KMS-11 (cell line): ENCODE results near the gene NLRX1.
A peak's percentile ranks its signal among the peaks of the same experiment; 100 is the strongest.

ENCODE experiments used
- H2AFZ ChIP-seq: fragments of 200-600 bp; sonication (generic); 2 replicates; pipeline ENCODE4 v1.6.1; 2016; ENCODE audit warnings: antibody characterized with exemption, mixed run types, low read depth
- H3K27ac ChIP-seq: fragments of 200-600 bp; sonication (generic); 2 replicates; pipeline ENCODE4 v1.6.1; 2016; ENCODE audit warnings: mild to moderate bottlenecking, mixed run types
- H3K27me3 ChIP-seq: fragments of 200-600 bp; sonication (generic); 2 replicates; pipeline ENCODE4 v1.6.1; 2017; ENCODE audit warnings: mild to moderate bottlenecking, low read depth, mixed run types, moderate library complexity; ENCODE audit not compliant: insufficient read depth
- H3K36me3 ChIP-seq: fragments of 200-600 bp; sonication (generic); 2 replicates; pipeline ENCODE4 v1.6.1; 2017; ENCODE audit warnings: mild to moderate bottlenecking, mixed run types; ENCODE audit not compliant: insufficient read depth
- H3K4me1 ChIP-seq: fragments of 200-600 bp; sonication (generic); 2 replicates; pipeline ENCODE4 v1.6.1; 2016; ENCODE audit warnings: mild to moderate bottlenecking, low read depth, mixed run types; ENCODE audit not compliant: poor library complexity, severe bottlenecking
- H3K4me2 ChIP-seq: fragments of 200-600 bp; sonication (generic); 2 replicates; pipeline ENCODE4 v1.7.0; 2016; ENCODE audit warnings: mild to moderate bottlenecking, mixed run types
- H3K4me3 ChIP-seq: fragments of 200-600 bp; sonication (generic); IDR thresholded peaks from 2 replicates; pipeline ENCODE4 v1.6.1; 2017; ENCODE audit warnings: low read depth, low read length, mixed read lengths; ENCODE audit not compliant: insufficient read depth
- H3K79me2 ChIP-seq: fragments of 200-600 bp; sonication (generic); 2 replicates; pipeline ENCODE4 v1.6.1; 2016; ENCODE audit warnings: low read depth, mixed run types; ENCODE audit not compliant: insufficient read depth
- H3K9ac ChIP-seq: fragments of 200-600 bp; sonication (generic); 2 replicates; pipeline ENCODE4 v1.6.1; 2016; ENCODE audit warnings: mild to moderate bottlenecking, mixed run types
- H4K20me1 ChIP-seq: fragments of 200-600 bp; sonication (generic); 2 replicates; pipeline ENCODE4 v1.6.1; 2016; ENCODE audit warnings: mild to moderate bottlenecking, mixed run types; ENCODE audit not compliant: insufficient read depth
- TF ChIP-seq, protein P1 (sequence below): fragments of 200-600 bp; sonication (generic); conservative IDR thresholded peaks from 2 replicates; pipeline ENCODE4 v1.6.1; 2017; ENCODE audit warnings: low read depth, mild to moderate bottlenecking, antibody characterized with exemption, low read length, moderate library complexity, mixed read lengths

Gene NLRX1

DNA sequence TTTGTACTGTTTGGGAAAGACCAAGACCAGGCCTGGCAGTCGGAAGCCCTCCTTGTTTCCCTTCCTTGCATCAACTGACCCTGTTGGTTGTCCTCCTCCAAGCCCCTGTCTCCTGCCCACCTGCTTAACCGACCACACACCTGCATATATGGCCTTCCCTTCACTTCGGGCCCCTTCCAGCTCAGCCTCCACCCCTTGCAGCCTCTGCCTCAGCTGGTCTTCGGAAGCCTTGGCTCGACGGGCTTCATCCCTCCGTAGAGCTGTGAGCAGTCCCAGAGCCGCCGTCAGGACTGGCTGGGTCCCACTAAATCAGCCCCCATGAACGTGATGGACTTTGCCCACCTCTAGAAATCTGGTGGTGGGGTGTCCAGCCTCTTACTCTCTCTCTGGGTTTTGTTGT lies 25.1 kb downstream of the NLRX1 start:
- H3K4me2 ChIP-seq, result no peak overlapping the region
- no peaks in the 10 kb centered on the region for H3K79me2 ChIP-seq
- H2AFZ ChIP-seq, result no peak overlapping the region
- H4K20me1 ChIP-seq, result no peaks in the 10 kb centered on the region
- no peak overlapping the region for H3K9ac ChIP-seq
- TF ChIP-seq, protein P1, sequence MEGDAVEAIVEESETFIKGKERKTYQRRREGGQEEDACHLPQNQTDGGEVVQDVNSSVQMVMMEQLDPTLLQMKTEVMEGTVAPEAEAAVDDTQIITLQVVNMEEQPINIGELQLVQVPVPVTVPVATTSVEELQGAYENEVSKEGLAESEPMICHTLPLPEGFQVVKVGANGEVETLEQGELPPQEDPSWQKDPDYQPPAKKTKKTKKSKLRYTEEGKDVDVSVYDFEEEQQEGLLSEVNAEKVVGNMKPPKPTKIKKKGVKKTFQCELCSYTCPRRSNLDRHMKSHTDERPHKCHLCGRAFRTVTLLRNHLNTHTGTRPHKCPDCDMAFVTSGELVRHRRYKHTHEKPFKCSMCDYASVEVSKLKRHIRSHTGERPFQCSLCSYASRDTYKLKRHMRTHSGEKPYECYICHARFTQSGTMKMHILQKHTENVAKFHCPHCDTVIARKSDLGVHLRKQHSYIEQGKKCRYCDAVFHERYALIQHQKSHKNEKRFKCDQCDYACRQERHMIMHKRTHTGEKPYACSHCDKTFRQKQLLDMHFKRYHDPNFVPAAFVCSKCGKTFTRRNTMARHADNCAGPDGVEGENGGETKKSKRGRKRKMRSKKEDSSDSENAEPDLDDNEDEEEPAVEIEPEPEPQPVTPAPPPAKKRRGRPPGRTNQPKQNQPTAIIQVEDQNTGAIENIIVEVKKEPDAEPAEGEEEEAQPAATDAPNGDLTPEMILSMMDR, result no peak
- no peak overlapping the region for H3K27ac ChIP-seq
- H3K4me1 ChIP-seq, result peaks cover 4% of the 10 kb centered on the region
- no peak overlapping the region for H3K4me3 ChIP-seq
- H3K27me3 ChIP-seq, result no peaks in the 10 kb centered on the region
- H3K36me3 ChIP-seq, result no peaks in the 10 kb centered on the region

DNA sequence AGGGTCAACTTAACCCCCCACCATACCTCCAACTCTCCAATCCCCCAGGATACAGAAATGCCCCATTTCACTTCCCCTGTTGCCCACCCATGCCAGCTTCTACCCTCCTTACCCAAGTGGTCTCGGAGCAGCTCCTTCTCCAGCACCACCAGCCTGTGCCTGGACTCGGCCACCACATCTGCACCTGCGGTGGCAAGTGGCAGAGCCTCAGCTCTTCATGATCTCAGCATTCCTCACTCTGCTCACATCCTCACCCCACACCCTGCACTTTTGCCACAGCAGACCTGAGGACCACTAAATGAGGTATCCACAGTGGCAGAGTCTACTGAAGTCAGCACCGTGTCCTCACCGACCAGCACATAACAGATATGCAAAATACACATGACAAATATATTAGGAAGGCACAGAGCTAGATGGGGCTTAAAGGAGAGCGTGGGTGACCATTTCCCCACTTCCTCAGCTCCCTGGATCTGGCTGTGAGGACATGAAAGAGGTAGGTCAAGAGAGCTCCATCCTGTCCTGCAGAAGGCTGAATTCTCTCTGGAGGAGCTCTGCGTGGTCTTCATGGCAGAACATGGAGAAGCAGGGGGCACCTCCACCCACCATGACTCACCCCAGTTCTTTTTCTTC lies 26.4 kb downstream of the NLRX1 start:
- H3K4me1 ChIP-seq, result peaks cover 4% of the 10 kb centered on the region
- H3K79me2 ChIP-seq, result no peaks in the 10 kb centered on the region
- no peak overlapping the region for H3K27ac ChIP-seq
- H3K4me2 ChIP-seq, result no peak overlapping the region
- H3K27me3 ChIP-seq, result no peaks in the 10 kb centered on the region
- H3K4me3 ChIP-seq, result no peak overlapping the region
- H2AFZ ChIP-seq, result no peak overlapping the region
- TF ChIP-seq, protein P1, result no peak
- no peaks in the 10 kb centered on the region for H3K36me3 ChIP-seq
- no peak overlapping the region for H3K9ac ChIP-seq
- no peaks in the 10 kb centered on the region for H4K20me1 ChIP-seq

DNA sequence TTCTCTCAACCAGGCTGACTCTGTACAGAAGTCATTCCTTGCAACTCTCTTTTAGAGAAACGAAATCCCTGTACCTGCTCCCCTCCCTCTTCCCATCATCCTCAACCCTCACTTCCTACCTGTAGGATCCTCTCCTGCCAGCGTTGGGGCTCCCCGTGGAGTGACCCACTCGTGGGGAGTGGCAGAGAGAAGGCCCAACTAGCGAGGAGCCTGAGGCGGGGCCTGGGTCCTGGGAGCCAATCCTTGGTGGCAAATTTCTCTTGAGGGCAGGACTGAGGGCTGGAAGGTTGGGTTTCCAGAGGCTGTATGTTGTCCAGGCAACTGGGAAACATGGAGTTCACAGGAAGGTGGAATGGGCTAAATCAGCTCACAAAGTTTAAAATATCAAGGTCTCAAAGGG lies 27.2 kb downstream of the NLRX1 start:
- TF ChIP-seq, protein P1, result no peak
- Histone ChIP-seq H3K4me2 (no peak overlapping the region), H3K27me3 (no peaks in the 10 kb centered on the region), H2AFZ (no peak overlapping the region), H3K79me2 (no peaks in the 10 kb centered on the region), H3K4me1 (peaks cover 4% of the 10 kb centered on the region), H3K27ac (no peak overlapping the region), H3K9ac (no peak overlapping the region), H4K20me1 (no peaks in the 10 kb centered on the region), H3K4me3 (no peak overlapping the region), H3K36me3 (no peaks in the 10 kb centered on the region)

DNA sequence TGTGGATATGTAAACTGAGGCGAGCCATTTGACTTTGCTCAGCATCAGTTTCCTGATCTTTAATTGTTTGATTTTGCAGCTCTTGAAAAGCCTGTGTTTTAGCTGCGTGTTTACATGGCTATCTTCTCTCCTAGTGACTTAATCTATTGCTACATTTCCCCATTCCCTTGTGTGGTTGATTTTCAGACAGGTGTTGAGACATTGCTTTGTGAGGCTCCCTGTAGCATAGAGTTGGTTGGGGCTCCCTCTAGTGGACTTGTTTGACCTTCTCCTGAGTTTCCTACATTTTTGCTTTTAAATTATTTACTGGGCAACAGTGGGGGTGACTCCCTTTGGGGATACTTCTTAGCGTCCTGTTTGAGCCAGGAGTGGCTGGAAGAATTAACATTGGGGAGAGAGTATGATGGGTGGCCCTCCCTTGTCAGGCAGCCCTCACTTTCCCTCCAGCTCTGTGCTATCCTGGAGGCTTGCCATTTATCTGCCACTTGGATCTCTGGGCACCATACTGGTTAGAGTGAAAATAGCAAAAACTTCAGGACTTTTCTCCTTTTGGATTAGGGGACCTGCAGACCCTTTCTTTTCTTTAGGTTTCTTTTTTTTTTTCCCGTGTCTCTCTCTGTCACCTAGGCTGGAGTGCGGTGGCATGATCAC lies 28.4 kb downstream of the NLRX1 start:
- TF ChIP-seq, protein P1, result peak; percentile 71

More for the DNA sequence above, 28.4 kb downstream of the NLRX1 start:
- H3K4me1 ChIP-seq, result peaks cover 4% of the 10 kb centered on the region
- H3K4me3 ChIP-seq, result no peak overlapping the region
- no peak overlapping the region; the same call in 1 of the 2 replicates for H2AFZ ChIP-seq
- H3K27me3 ChIP-seq, result no peaks in the 10 kb centered on the region
- no peak overlapping the region for H3K4me2 ChIP-seq
- no peak overlapping the region for H3K27ac ChIP-seq
- H3K36me3 ChIP-seq, result no peaks in the 10 kb centered on the region
- H3K9ac ChIP-seq, result no peak overlapping the region
- no peaks in the 10 kb centered on the region for H4K20me1 ChIP-seq
- H3K79me2 ChIP-seq, result no peaks in the 10 kb centered on the region
